HCT116 (cell line): ENCODE data around the gene HLA-F.

Source experiments
- CTCF ChIP-seq, 3 experiments: fragments of 200-600 bp in 1 of 3; sonication (generic) in 1 of 3; IDR thresholded peaks in 2 of 3; conservative IDR thresholded peaks in 1 of 3; 2 replicates each; pipeline ENCODE4 v1.5.1; 2012 to 2017; ENCODE audit warnings: low read depth in 2 of 3, low read length in 2 of 3, antibody characterized with exemption in 1 of 3, borderline replicate concordance in 1 of 3, control low read depth in 1 of 3, mild to moderate bottlenecking in 1 of 3, mixed read lengths in 1 of 3, mixed run types in 1 of 3, moderate library complexity in 1 of 3; ENCODE audit not compliant: insufficient read depth in 1 of 3
- EZH2phosphoT487 ChIP-seq: fragments of 200-600 bp; IDR thresholded peaks from 2 replicates; pipeline ENCODE4 v1.6.1; 2018; ENCODE audit warnings: antibody characterized with exemption, borderline replicate concordance
- REST ChIP-seq: IDR thresholded peaks from 2 replicates; pipeline ENCODE4 v1.6.1; 2012; ENCODE audit warnings: low read depth

- no peak for TF ChIP-seq REST
- TF ChIP-seq CTCF (IDR thresholded peaks at IDR 0.05 in 2 of 3, conservative IDR thresholded peaks at IDR 0.05 in 1 of 3; ENCODE audit: borderline replicate concordance in 1 of 3, insufficient read depth in 1 of 3, low read depth in 2 of 3, low read length in 2 of 3): no peak
- no peak for TF ChIP-seq EZH2phosphoT487
These were observed 5.6 kb downstream of the HLA-F start for GRCh38 chr6:29728875-29729270.
